HPDE6-E6E7 (cell line): ENCODE measurements around the gene LRRC45.

Experiments
- DNase-seq: peaks from one replicate; pipeline ENCODE4 v3.0.0; 2011; ENCODE audit warnings: missing footprints; ENCODE audit errors: extremely low spot score

Gene LRRC45

DNA sequence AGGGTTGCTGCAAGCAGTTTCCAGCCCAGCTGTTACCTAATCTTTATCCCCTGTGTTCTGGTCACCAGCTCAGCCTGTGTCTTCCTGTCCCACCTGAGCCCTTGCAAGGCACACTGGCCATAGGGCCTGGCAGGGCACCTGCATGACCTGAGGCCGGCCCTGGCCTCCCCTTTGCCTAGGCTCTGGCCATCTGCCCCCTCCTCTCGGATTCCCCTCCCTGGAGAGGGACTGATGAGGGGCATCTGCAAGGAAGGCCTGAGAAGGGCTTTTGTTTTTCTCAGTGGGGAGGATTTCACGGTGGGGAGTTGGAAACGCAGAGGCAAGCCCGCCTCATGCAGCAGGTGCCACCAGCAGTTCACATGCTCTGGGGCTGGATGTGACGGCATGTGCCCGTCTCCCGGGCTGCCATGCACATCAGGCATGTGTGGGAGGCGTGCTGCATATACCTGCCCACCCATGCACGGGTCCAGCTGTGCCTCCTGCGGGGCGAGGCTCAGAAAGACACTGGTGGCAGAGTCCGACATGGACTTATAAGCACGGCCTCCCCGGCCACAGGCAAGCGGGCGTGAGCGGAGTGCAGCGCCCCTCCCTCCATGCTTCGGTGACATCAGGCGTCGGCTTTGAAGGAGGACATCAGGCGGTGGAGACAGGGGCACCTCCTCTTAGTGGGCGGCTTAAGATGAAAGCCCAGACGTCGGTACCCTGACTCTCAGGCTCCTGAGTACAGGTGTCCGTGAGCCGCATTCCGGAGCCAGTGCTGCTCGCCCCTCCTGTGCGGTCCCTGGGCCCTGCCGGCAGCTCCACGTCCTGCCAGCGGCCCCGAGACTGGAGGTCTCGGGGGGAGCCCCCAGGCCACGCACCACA, 29.1 kb upstream of the LRRC45 start:
- no peak for DNase-seq

- DNase-seq = no peak
These were observed 28.3 kb upstream of the LRRC45 start for GRCh38 chr17:81994593-81995462.

DNA sequence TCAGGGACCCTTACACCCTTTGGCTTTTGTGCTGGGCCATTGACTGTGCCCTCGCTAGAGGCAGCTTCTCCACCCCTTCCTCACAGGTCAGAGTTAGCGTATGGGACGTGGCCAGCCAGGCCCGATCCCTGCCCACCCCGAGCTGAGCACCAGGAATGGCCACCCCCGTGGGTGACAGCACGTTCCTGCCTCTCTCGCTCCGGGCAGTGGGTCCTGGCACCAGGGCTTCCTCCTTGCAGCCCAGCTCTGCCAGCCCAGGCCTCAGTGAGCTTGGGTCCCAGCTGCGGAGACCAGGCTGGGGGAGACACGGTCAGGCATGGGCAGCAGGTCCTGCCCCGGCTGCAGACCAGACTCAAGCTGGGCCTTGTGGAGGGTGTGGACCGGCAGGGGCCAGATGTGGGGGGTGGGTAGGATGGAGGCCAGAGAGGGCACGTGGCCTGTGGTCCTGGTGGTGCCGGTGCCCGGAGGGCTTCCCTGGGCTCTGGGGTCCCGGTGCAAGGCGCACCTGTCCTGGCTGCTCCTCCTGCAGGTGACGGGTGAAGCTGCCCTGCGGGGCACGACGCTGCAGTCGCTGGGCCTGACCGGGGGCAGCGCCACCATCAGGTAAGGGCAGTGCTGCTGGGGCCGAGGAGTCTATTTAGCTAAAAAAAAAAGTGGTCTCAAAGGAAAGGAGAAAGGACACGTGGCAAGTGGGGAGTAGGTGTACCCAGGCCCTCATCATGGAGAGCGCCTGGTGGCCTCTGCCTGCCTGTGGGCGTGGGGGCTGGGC, 27.5 kb upstream of the LRRC45 start:
- no peak for DNase-seq

DNA sequence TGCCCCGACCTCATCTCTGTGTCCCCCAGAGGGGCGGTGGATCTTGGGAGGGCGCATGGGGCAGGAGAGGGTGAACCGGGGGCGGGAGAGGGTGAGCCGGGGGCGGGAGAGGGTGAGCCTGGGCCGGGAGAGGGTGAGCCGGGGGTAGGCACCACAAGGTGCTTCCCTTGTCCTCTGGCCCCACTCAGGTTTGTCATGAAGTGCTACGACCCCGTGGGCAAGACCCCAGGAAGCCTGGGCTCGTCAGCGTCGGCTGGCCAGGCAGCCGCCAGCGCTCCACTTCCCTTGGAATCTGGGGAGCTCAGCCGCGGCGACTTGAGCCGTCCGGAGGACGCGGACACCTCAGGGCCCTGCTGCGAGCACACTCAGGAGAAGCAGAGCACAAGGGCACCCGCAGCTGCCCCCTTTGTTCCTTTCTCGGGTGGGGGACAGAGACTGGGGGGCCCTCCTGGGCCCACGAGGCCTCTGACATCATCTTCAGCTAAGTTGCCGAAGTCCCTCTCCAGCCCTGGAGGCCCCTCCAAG, 26.8 kb upstream of the LRRC45 start:
- DNase-seq = no peak

- no peak for DNase-seq
These were observed 26.2 kb upstream of the LRRC45 start for GRCh38 chr17:81996757-81997441.

DNA sequence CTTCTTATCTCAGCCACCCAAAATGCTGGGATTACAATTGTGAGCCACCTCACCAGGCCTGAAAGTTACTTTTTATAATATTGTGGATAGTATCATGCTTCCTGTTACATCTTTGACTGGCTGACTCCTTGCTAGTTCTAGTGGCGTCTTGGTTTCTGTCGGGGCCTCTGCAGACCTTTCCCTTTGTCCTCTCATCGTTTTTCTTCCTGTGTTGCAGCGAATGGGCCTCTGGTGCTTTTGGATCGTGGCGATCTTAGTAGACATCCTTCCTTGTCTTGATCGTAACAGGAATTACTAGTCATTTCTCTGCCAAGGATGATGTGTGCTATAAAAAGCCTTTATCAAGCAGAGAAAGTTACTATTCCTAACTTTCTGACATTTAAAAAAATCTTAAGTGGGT, 24.9 kb upstream of the LRRC45 start:
- DNase-seq = no peak

GRCh38 chr17:81998691-81999438, 24.2 kb upstream of the LRRC45 start:
- DNase-seq = no peak

- DNase-seq = no peak
These were observed 23.5 kb upstream of the LRRC45 start for GRCh38 chr17:81999587-81999975.

DNA sequence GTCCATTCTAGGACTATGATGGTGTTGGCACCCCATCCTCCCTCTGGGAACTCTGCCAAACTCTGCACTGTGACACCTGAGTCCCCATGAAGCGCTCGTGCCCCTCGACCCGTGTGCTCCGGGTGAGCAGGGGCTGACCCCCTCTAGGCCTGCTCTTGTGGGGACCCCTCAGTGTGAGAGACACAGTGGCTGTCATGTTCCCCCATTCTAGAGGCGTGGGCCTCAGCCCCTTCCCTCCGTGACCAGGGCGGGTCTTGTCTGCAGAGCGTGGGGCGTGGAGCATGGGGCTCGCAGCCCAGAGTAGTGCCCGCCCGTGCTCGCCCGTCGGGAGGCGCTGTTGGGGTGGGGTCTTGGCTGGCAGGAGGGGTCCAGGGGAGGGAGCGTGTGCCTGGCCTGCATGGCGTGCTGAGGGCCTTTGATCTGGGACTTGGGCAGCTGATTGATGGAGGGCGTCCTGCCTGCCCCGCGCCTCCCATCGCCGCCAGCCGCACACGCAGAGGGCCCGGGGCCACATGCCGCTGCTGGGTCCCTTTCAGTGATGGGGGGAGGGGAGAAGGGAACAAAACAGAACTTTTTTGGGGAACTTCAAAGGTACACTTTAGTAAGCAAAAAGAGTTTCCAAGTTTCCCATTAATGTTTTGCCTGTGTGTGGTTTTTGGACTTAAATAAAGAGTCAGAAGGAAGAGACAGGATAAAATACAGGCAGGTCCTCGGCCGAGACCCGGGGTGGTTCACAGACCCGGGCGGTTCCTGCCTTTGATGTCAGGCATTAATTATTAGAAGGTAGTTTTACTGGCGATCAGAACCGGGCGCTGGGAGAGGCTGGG, 22.9 kb upstream of the LRRC45 start:
- no peak for DNase-seq

DNA sequence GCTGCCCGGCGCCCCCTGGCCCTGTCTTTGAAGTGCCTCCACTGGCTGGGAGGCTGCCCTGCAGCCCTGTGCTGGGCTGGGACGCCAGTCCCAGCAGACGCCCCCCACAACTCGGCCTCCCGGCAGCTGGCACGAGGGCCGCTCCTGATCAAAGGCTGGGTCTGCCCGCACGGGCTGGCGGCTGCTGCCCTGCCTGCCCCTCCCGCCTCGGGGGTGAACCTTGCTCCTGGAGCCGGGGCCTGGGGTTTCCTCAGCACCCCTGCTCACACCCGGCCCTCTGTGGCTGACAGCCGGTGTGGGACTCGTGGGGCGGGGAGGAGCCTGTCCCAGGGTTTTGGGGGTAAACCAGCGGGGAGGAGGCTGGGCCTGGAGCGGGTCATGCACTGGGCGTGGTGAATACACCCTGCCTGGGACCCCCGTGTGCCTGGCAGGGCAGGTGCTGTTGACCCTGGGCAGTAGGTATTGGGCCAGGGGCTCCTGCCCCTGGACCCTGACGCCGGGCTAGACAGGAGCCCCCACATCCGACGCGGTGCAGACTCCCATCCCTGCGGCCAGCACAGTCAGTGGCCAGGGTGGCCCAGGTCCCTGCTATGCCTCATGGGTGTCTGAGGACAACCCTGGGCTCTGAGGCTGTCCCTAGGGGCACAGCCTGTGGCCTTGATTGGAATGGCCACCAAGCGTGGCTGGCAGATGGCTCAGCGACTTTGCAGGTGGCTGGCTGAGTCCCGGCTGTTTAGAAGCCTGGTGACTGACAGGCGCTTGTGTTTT, 22.1 kb upstream of the LRRC45 start:
- no peak for DNase-seq

GRCh38 chr17:82001571-82002056, 21.5 kb upstream of the LRRC45 start:
- no peak for DNase-seq

DNA sequence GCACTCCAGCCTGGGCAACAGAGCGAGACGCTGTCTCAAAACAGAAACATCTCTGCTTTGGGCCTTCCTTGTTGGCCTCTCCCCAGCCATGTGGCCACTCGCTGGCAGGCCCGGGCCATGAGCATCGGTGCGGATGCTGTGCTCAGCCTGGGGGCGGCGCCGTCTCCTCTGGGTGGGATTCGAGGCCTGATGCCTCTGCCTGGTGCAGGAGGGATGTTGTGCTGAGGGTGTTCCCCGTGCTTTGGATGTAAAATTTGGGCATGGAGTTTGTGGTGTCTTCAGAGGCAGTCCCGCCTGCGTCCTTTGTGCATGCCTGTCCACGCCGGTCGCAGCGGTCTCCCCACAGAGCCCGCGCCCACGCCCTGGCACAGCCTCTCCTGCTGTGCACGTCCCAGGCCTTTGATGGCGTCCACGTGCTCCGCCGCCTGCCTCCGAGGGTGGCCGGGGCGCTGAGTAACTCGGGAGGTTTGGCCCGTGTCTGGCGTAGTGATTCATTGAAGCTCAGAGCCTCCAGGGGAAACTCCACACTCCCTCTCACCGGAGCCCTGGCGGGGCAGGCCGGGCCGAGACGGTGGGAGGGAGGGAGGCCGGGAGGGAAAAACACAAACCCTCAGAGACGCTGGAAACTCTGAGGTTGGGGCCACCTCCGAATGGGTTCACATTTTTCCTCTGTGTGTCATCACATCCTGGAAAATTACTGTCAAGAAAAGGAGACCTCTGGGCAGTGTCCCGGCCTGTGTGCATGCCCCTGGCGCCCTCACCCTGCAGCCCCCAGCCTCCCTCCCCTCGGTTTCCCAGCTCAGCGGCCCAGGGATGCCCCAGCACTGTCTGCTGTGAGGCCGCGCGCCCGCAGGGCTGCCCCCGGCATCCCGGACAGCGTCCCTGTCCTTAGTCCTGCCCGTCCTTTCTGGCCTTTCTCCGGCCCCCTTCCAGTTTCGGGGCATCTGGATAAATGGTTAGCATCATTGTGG, 19.4 kb upstream of the LRRC45 start:
- DNase-seq = peak; percentile 97

- DNase-seq = no peak
These were observed 18.3 kb upstream of the LRRC45 start for GRCh38 chr17:82004517-82005455.

GRCh38 chr17:82005701-82006348, 17.3 kb upstream of the LRRC45 start:
- no peak for DNase-seq

GRCh38 chr17:82006468-82007227, 16.5 kb upstream of the LRRC45 start:
- no peak for DNase-seq
